T-helper 1 cell treated with Interleukin-12 subunit alpha and Interleukin-12 subunit beta and Interleukin-4 antibody, amounts not matched to agents 30 ng/mL and 1 ng/mL, for 36 hours (primary cell): ENCODE results near the gene PTCRA. TPM values are rescaled to one million over a fixed set of nuclear protein-coding genes. Genes with fewer than 3 reads are reported as not detected.
"Not testable (repeated sequence)": the region's sequence is repeated elsewhere in the genome, so short reads cannot be mapped to it uniquely, and the experiment has no call there.

Source experiments
- intact Hi-C: fragments of 100-400 bp; cut with micrococcal nuclease; formaldehyde crosslinking; loops from one replicate; pipeline ENCODE4 v1.15.1; 2024
- total RNA-seq: library from RNA; stranded (reverse); gene quantifications from 2 replicates; pipeline ENCODE4 v1.2.3, GENCODE V29; 2022

The PTCRA gene, protein sequence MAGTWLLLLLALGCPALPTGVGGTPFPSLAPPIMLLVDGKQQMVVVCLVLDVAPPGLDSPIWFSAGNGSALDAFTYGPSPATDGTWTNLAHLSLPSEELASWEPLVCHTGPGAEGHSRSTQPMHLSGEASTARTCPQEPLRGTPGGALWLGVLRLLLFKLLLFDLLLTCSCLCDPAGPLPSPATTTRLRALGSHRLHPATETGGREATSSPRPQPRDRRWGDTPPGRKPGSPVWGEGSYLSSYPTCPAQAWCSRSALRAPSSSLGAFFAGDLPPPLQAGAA
- total RNA-seq: not detected in 2 replicates

DNA sequence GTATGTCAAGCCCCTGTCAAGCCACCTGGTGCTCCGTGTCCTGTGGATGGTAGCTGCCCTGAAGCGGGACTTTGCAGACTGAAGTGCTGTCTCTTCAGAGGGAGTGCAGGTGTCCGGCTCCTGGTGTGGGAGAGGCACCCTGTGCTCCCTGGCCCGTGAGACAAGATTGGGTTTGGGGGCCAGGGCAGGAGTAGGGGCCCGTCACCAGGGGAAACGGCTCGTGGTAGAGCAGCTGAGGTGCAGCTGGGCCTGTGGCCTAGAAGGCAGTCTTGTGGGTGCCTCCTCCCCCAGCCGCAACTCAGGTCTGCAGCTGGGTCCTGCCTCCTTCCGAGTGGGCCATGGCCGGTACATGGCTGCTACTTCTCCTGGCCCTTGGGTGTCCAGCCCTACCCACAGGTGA, at the start of gene PTCRA:
TSS of gene PTCRA (plus strand) at position 322 of the 400 bp plus-strand sequence. CDS start at position 339, 17 bp downstream.
- intact Hi-C loops: no loop called here

DNA sequence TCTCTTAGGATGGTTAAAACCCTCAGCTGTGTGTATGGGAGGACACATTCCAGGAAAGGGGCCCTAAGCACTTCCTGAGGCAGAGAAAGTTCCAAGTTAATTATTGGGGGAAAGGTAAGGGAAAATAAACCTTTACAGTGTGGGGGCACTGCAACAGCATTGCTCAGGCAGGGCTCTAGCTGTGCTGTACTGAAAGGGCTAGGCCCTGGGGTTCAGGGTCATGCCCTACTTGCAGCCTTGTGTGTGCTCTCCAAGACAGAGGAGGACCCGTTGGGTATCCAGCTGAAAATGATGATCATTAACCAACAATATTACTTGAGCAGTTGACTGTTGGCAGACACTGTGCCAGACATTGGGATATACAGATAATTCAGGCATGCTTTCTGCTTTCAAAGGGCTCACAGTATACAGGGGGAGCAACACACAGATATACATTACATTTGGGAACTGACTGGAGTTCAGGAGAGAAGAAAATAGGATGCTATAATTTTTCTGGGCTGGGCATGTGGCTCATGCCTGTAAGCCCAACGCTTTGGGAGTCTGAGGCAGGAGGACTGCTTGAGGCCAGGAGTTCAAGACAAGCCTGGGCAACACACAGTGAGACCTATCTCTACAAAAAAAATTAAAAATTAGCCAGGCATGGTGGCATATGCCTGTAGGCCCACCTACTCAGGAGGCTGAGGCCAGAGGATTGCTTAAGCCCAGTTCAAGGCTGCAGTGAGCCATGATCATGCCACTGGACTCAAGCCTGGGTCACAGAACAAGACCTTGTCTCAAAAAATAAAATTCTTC, 45.5 kb upstream of the PTCRA start:
- intact Hi-C loops: no loop called here

DNA sequence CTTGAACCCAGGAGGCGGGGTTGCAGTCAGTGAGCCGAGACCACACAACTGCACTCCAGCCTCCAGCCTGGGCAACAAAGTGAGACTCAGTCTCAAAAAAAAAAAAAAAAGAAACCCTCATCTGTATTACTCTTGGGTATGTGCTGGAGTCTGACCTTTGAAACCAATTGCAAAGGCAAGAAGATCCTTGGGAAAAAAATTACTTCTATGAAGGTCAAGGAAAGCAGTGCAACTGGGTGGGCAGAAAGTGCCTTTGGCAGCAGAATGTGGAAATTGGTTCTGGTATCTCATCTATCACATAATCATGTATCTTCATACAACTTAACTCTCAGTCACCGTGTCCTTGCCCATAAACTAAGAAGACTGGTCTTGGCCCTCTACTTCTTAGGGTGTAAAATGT, 44.1 kb upstream of the PTCRA start:
- intact Hi-C loops: no loop called here

DNA sequence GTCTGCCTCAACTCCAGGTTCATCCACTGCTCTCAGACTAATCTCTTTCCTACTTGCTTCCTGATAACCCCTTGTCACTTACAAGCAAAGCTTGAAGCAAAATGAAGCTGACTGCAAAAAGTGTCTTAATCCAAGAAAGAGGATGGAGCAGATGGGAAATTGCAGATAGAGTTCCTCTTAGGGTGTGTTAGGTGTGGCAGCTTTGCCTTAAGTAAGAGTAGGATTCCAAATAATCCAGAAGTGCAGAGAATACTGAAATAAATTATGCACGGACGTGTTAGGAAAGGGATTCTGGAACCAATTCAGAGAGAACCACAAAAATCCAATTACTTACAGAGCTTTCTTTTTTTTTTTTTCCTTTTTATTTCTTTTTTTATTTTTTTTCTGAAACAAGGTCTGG, 42.5 kb upstream of the PTCRA start:
- intact Hi-C loops: no loop called here

DNA sequence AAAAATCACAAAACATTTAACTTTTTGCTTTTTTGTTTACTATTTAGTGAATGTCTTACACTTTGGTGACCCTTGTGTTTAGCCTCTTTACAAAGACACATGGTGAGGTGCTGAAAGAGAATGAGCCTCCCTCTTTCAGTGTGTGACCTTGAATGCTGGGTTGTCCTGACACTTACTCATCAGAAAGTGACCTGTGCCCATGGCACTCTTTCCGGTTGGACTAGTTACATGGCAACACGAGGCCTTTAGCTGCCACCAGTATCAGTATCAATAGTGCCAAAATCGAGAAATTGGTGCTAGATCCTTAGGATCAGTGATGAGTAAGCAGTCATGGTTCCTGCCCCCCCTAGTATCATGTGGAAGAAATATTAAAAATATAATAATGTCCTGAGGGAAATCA, 38.2 kb upstream of the PTCRA start:
- intact Hi-C loops: loop anchor here (1.0 to 5.0 kb wide), 3 partner anchors 21 to 660 kb away; partner anchors contain the start of gene MRPS10

DNA sequence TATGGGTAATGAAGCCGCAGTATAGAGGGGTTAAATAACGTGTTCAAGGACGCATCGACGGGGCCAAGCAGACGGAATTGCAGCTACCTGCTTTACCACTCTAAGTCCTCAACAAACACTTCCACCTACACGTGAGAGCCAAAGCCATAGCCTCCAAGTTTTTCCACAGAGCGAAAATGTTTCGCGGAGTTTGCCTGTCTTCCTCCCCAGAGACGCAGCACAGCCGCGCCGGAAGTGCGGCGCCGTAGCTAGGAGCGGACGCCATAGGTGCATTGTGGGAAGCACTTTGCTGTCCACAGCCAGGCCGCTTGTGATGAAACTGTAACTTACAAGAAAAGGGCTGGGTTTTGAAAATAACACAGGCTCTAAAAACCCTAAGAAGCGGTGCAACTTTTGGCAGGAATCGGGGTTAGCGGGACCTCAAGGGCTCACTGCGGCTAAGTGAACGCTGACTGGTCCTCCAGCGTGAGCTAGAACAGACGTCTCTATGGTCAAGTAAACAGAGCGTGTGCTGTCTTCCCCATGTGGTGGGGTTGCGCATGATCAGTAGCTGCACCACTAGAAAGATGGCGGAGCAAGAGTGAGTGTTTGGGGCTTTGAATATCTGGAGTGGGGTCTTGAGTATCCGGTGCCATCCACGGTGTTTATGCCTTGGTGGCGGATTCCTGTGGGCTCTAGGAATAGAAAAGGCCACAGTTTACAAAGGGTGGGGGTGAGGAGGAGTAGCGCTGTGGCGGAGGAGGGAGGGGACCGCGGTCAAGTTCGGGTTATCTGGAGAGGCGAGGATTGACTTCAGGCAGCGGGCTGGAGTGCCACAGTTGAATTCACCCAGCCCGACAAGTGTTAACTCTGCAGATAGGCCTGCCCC, 36.2 kb upstream of the PTCRA start, which contains the start of gene RPL7L1:
TSS of gene RPL7L1 (plus strand) at position 245 of the 868 bp plus-strand sequence. CDS start at position 540, 295 bp downstream.
- intact Hi-C loops: loop anchor here (1.0 to 5.0 kb wide), 10 partner anchors 11 to 662 kb away; partner anchors contain the start of genes CNPY3, MRPS10, PPP2R5D and TBCC

DNA sequence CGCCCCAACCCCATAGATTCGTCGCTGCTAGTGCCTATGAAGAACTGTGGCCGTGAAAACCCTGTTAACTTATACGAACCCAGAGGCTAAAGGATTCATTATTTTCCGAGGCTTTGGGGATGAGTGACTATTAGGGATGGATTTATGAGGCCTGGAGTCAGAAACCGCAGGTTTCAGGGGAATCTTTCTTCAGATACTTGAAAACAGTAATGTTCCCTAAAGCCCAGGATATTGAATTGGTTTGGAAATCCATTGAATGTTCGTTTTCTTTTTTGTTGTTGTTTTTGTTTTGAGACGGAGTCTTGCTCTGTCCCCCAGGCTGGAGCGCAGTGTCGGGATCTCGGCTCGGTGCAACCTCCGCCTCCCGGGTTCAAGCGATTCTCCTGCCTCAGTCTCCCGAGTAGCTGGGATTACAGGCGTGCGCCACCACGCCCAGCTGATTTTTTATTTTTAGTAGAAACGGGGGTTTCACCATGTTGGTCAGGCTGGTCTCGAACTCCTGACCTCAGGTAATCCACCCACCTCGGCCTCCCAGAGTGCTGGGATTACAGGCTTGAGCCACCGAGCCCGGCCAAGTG, 35.5 kb upstream of the PTCRA start:
- intact Hi-C loops: not testable (repeated sequence)

DNA sequence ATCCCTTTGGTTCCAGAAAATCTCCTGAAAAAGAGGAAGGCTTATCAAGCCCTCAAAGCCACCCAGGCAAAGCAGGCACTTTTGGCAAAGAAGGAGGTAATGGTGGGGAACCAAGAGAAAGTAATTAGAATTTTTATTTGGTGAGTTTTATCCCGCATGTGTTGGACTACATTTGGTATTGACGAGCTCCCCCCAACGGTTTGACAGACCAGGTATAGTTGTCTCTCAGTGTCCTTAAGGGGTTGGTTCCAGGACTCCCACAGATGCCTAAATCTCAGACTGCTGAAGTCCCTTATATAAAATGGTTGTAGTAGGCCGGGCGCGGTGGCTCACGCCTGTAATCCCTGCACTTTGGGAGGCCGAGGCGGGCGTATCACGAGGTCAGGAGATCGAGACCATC, 35.0 kb upstream of the PTCRA start:
- intact Hi-C loops: not testable (repeated sequence)

DNA sequence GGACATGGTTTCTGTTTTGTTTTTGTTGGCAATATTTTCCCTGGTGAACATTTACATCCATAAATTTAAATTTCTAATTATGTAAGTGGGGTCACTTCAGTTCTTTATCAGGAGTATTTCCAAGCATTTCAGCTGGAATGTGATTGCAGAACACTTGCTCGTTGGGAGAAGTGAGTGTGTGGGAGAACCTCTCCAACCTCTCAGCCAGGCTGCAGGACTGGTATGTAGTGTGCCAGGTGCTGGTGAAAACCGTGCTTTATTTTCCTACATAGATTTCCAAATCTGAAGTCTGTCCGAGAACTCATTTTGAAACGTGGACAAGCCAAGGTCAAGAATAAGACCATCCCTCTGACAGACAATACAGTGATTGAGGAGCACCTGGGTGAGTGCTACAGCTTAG, 30.2 kb upstream of the PTCRA start:
- intact Hi-C loops: no loop called here

DNA sequence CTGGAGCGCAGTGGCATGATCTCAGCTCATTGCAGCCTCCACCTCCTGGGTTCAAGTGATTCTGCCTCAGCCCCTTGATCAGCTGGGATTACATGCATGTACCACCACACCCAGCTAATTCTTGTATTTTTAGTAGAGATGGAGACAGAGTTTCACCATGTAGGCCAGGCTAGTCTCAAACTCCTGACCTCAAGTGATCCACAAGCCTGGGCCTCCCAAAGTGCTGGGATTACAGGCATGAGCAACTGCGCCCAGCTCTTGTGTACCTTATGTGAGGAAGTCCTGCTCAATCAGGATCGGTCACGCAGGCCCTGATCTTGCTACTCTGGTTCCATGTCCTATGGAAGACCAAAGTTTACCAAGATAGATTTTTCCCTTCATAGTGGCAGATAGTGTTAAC, 27.7 kb upstream of the PTCRA start:
- intact Hi-C loops: not testable (repeated sequence)

DNA sequence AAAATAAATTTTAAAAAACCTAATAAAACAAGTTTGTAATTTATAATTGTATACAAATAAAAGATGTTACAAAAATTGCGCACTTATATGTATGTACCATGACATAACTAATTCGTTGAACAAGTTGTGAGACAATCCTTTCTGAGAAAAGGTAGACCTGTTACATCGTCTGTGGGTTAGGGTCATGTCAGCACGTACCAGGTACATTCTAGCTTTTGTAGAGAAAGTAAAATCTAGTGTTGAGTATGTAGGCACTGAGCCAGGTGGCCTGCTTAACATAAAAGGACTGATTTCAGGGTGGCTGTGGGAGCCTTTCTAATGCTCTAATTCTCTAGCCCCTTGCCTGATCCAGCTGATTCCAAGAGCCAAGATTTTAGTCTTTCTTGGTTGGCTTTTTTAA, 26.0 kb upstream of the PTCRA start:
- intact Hi-C loops: loop anchor here (1.0 to 5.0 kb wide), 9 partner anchors 9 to 687 kb away; partner anchors contain the start of genes BICRAL, CNPY3, MEA1 and POLH

DNA sequence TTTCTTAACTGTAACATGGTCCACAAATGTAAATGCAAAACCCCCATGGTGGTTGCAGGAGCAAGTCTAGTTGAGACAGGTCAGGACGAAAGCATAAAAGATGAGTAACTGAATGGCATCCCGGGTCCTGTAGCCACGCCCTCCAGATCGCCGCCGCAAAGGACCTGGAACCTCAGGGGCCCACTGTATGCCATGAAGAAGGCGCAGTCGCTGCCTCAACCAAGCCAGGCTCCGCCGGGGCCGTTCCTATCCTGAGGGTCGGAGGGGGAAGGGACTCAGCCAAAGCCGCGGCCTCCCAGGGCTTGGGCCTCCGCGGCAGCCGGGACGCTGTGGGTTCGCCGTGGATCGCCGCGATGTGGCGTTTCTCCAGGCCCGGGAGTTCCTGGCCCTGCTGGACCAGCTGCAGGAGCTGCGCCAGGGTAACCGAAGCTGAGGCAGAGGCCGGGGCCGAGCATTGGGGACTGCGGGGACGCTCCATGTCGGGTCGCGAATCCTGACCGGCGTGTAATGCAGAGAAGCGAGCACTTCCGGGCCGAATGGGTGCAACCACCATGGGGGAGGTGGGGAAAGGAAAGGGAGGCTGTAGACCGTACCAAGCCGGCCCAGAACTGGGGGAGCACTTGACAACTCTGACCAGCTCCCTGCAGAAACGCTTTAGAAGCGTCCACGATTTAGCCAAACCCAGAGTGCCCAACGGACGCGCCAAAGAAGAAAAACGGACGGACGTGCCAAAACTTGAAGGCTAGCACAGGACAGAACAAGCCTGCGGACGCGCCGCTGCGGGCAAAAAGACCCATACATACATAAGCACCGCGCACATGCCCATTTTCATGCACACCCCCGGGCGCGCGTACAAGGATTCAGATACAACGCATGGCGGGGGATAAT, 25.3 kb upstream of the PTCRA start:
- intact Hi-C loops: loop anchor here (1.0 to 5.0 kb wide), 9 partner anchors 9 to 687 kb away; partner anchors contain the start of genes BICRAL, CNPY3, MEA1 and POLH

DNA sequence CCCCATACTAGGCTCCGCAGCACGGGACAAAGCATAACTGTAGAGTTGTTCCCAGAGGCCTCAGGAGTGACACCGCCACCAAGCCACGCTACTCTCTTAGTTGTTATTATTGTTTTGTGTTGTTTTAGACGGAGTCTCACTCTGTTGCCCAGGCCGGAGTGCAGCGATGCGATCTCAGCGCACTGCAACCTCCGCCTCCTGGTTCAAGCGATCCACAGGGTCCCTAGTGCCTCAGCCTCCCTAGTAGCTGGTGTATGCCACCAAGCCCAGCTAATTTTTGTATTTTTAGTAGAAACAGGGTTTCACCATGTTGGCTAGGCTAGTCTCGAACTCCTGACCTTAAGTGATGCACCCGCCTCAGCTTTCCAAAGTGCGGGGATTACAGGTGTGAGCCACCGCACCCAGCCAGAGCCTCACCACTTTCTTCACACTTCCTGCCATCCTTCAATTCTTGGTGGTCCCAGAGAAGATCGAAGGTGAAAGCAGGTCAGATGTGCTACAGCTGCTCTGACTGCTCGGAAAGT, 24.6 kb upstream of the PTCRA start:
- intact Hi-C loops: loop anchor here (5.0 kb wide), 2 partner anchors 329 to 686 kb away; partner anchors contain the start of genes POLH, UBR2 and XPO5

DNA sequence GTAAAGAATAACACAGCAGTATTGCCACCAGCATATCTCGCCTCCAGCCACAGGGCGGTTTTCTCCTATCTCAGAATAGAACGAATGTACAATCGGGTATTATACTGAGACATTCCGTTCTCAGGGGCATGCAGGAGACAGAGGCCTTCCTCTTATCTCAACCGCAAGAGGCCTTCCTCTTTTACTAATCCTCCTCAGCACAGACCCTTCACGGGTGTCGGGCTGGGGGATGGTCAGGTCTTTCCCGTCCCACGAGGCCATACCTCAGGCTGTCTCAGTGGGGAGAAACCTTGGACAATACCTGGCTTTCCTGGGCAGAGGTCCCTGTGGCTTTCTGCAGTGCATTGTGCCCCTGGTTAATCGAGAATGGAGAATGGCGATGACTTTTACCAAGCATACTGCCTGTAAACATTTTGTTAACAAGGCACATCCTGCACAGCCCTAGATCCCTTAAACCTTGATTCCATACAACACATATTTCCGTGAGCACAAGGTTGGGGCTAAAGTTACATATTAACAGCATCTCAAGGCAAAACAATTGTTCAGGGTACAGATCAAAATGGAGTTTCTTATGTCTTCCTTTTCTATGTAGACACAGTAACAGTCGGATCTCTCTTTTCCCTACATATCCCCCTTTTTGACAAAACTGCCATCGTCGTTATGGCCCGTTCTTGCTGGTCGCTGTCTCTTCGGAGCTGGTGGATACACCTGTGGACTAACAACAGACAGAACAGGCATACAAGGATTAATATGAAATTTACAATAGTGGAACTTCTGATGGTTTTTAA, 21.6 kb upstream of the PTCRA start:
- intact Hi-C loops: loop anchor here (5.0 kb wide), 2 partner anchors 332 to 683 kb away; partner anchors contain the start of genes POLH, UBR2 and XPO5

DNA sequence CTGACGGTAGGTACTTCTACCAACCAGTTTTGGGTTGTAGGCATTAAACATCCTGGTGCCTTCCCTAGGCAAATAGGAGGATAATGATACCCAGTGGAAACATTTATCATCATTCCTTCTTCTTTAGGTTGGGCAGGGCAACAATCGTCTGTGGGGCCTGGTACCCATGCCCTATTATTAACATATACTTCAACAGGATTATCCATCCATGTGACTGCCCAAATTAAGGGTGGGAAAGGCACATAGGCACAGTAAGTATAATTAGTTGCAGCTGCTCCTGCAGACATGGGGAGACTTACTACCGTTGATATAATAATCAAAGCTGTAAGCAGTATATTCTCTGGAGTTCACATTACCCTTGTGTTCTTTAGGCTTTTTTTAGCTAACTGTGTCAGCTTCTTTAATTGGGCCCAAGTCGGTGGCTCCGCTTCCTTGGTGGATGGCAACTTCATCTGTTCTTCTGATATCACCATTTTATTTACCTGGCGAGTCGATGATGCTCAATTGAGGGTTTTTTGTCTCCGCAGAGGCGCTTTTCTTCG, 19.6 kb upstream of the PTCRA start:
- intact Hi-C loops: loop anchor here (5.0 kb wide), 1 partner anchor 679 kb away; the partner anchor contains the start of gene MRPS10

DNA sequence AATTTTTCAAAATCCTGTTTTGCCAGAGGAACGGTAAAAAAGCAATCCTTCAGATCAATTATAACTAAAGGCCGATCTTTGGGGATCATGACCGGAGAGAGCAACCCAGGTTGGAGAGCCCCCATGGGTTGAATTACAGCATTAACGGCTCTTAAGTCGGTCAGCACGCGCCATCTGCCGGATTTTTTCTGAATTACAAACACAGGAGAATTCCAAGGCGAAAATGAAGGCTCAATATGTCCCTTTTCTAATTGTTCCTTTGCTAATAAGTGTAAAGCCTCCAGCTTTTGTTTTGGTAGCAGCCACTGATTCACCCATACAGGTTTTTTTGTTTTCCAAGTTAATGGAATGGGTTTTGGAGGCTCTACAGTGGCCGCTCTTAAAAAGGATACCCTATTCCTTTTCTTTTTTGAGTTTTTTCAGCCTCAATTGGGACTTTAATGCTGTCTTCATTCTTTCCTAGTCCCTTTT, 16.9 kb upstream of the PTCRA start:
- intact Hi-C loops: loop anchor here (1.0 to 5.0 kb wide), 5 partner anchors 9 to 682 kb away; partner anchors contain the start of genes MRPS10 and RPL7L1

DNA sequence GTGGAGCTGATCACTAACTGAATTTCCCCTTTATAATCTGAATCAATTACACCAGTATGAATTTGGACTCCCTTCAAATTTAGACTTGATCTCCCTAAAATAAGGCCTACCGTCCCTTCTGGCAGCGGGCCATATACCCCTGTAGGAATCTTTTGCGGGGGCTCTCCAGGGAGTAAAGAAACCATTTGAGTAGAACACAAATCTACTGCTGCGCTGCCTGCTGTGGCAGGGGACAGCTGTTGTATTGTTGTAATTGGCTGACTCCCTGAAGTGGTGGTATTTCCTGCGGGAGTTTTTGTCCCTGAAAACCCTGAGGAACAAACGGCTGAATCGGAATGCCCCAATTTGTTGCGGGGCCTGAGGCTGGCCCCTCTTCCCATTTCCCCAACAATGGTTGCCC, 16.0 kb upstream of the PTCRA start:
- intact Hi-C loops: loop anchor here (1.0 to 5.0 kb wide), 5 partner anchors 10 to 683 kb away; partner anchors contain the start of genes MRPS10 and RPL7L1

DNA sequence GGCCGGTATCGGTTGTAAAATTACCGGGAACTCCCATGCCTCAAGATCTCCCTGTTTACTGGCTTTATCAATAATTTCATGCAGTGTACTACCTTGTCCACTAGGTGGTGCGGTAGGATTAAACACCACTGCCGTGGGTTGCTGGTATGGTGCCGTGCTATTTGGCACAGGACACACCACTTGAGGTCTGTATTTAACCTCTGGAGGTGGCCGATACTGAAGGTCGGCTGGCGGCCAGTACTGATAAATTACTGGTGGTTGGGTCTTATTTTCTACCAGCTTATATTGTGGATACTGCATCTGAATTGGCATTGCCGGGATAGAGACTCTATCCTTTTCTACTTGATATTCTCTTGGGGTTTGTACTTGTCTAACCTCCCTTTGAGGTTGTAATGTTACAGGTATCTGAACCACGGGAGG, 14.3 kb upstream of the PTCRA start:
- intact Hi-C loops: loop anchor here (1.0 kb wide), 8 partner anchors 28 to 605 kb away; partner anchors contain the start of genes CNPY3, KLC4, MRPL2 and PPP2R5D
